ENCODE data around the gene PRX.

Gene PRX

DNA sequence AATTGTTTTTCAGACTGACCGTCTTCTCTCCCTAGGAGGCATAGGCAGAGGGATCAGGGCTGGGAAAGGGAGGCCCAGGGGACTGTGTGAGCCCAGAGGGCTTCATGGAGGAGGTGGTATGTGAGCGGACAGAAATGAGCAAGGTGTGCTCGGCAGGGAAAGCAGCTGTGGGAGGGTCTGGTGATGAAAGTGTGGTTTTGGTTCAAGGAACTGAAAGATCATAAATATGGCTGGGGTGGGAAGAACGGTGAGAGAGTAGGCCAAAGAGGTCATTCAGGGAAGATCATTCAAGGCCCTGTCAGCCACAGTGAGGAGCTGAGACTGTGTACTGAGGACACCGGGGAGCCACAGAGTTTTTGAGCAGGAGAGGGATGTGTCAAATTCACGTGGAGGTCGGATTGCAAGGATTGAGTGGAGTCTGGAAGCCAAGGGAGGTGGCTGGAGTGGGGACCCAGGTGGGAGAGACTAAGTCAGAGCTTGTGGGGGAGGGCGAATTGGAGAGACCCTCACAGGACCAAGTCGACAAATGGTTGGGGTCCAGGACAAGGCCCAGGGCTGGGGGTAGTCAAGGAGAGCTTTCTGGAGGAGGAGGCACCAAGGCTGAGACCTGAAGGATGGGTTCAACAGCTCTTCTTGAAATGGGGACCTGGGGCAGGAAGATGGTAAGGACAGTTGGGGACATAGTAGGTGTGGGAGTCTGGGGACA lies 57.0 kb downstream of the PRX start:
- TF ChIP-seq, protein P1, sequence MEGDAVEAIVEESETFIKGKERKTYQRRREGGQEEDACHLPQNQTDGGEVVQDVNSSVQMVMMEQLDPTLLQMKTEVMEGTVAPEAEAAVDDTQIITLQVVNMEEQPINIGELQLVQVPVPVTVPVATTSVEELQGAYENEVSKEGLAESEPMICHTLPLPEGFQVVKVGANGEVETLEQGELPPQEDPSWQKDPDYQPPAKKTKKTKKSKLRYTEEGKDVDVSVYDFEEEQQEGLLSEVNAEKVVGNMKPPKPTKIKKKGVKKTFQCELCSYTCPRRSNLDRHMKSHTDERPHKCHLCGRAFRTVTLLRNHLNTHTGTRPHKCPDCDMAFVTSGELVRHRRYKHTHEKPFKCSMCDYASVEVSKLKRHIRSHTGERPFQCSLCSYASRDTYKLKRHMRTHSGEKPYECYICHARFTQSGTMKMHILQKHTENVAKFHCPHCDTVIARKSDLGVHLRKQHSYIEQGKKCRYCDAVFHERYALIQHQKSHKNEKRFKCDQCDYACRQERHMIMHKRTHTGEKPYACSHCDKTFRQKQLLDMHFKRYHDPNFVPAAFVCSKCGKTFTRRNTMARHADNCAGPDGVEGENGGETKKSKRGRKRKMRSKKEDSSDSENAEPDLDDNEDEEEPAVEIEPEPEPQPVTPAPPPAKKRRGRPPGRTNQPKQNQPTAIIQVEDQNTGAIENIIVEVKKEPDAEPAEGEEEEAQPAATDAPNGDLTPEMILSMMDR (IDR thresholded peaks at IDR 0.05), result no peak
- intact Hi-C loops (cut with DNase I; ENCODE audit: low total_unique reads), result no loop called here
- Histone ChIP-seq H3K27me3 (no peaks in the 10 kb centered on the region), H3K4me3 (no peak overlapping the region), H3K4me1 (peaks cover 0 to 4% (median 2%) of the 10 kb centered on the region in 4 donors), H3K9me3 (no peaks in the 10 kb centered on the region), H3K36me3 (peaks cover 0 to 24% (median 9%) of the 10 kb centered on the region in 3 donors), H3K27ac (no peak overlapping the region)
- DNase-seq, result no peak

DNA sequence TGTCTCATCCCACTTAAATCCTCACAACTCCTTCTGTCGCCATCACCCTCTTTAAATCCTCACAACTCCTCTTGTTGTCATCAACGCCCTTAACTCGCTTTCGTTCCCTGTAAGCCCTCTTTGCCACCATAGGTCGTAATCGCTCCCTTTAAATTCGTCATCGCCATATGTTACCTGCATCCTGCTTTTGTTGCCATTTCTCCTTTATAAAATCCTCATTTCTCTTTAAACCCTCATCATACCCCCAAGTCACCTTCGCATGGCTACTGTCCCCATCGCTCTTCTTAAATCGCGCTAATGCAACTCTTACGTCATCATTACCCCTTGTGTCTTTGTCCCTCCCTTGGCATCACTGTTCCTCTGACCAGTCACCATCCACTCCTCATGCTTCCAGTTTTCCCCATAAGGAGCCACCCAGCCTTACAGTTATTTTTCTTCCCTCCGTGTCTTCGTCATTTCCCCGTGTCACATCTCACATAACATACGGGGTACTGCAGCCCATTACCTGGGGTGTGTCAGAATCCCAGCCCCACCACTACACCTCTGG lies 64.1 kb downstream of the PRX start:
- Histone ChIP-seq H3K4me1 (peaks cover 0 to 35% (median 8%) of the 10 kb centered on the region in 4 donors), H3K27me3 (no peaks in the 10 kb centered on the region), H3K36me3 (no peaks in the 10 kb centered on the region), H3K27ac (peak overlapping the region; percentile 61 to 81), H3K4me3 (peak overlapping the region; percentile 58 to 68), H3K9me3 (no peaks in the 10 kb centered on the region)
- intact Hi-C loops (cut with DNase I; ENCODE audit: low total_unique reads), result no loop called here
- DNase-seq, result no peak
- TF ChIP-seq, protein P1 (IDR thresholded peaks at IDR 0.05), result no peak

DNA sequence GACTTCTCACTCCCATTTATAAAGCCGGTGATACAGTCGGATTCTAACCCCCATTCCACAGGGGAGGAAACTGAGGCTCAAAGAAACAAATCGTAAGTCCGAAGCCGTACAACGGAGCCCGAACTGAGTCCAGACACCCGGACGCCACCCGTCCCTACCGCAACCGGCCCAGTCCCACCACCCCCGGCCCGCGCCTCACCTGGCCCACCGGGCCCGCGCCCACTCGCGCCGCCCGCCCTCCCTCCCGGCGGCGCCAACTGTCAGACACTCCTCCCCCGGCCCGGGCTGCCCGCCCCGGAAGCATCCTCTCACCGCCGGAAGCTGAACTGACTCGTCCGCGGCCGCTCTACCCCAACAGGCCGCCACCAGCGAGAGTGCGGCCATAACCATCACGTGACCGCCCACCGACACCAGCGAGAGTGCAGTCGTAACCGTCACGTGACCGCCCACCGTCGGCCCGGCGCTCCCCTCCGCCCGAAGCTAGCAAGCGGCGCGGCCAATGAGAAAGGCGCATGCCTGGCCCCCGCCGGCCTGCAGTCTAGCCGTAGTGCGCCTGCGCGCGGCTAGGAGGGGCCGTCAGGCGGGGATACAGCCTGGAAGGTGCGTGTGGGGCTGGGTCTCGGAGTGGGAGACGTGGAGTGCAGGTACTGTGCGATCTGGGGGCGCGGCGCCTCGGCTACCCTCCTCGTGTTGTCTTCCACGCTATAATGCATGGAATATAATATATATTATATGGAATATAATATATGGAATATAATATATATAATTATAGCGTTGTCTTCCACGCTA lies 64.9 kb downstream of the PRX start, which contains the start of the genes C19orf47 and PLD3:
Gene C19orf47, minus strand, starts transcription at position 273 of the 789 bp plus-strand sequence. CDS start 6,540 bp downstream, outside the sequence.
Gene PLD3, plus strand, starts transcription at position 571 of the 789 bp plus-strand sequence. CDS start 17,789 bp downstream, outside the sequence.
- intact Hi-C loops (cut with DNase I; ENCODE audit: low total_unique reads), result no loop called here
- no peaks in the 10 kb centered on the region for H3K9me3 ChIP-seq
- DNase-seq, result peak; percentile 100
- peaks cover 0 to 39% (median 10%) of the 10 kb centered on the region in 4 donors for H3K4me1 ChIP-seq
- peak within 1 kb of the TSS; percentile 61 to 81 for H3K27ac ChIP-seq
- H3K27me3 ChIP-seq, result no peaks in the 10 kb centered on the region
- TF ChIP-seq, protein P1 (IDR thresholded peaks at IDR 0.05), result peak in 1 of 2 experiments; percentile 48
- H3K36me3 ChIP-seq, result no peaks in the 10 kb centered on the region
- peak within 1 kb of the TSS; percentile 58 to 68 for H3K4me3 ChIP-seq

DNA sequence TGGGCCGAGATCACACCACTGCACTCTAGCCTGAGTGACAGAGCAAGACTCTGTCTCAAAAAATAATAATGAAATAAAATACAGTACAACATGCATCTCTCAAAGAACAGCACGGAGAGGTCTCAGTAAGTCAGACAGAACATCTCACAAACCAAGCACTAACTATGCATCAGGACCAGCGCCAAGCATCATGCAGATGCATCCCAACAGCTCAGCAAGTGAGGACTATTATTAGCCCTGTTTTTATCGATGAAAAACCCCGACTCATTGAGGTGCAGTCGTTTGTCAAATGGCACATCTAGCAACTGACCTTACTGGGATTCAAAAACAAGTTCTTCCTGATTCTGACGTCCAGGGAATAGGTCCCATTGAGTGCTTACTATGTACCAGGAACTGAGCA lies 68.8 kb downstream of the PRX start:
- Histone ChIP-seq H3K27ac (no peak overlapping the region), H3K27me3 (no peaks in the 10 kb centered on the region), H3K4me3 (no peak overlapping the region), H3K36me3 (peaks cover 0 to 3% (median 0%) of the 10 kb centered on the region in 3 donors), H3K4me1 (peaks cover 0 to 59% (median 29%) of the 10 kb centered on the region in 4 donors), H3K9me3 (no peaks in the 10 kb centered on the region)
- no peak for DNase-seq
- TF ChIP-seq, protein P1 (IDR thresholded peaks at IDR 0.05), result no peak
- intact Hi-C loops (cut with DNase I; ENCODE audit: low total_unique reads), result no loop called here
